Natural killer cell (primary cell): ENCODE measurements around the gene TRAPPC13. TPM values are rescaled to one million over a fixed set of nuclear protein-coding genes. Genes with fewer than 3 reads are reported as not detected.

Source experiments
- ATAC-seq, 3 donors: fragments of 150-1000 bp in 2 of 3; fragments of 200-7000 bp in 1 of 3; cut with Tn5 transposase; 1 replicate in 1 of 3; 2 replicates in 2 of 3; pipeline ENCODE4 v1.10.0; 2021; ENCODE audit warnings: mild to moderate bottlenecking in 2 of 3, moderate library complexity in 2 of 3
- DNase-seq, 2 donors: peaks; one replicate each; pipeline versions ENCODE4 v3.0.0 to v3.0.0-alpha.2; 2013 to 2021; ENCODE audit warnings: mixed read lengths in 1 of 2
- H3K27ac ChIP-seq: one replicate; pipeline ENCODE4 v1.5.1; 2013; ENCODE audit warnings: mild to moderate bottlenecking, low read length
- H3K27me3 ChIP-seq: one replicate; pipeline ENCODE4 v1.6.1; 2013; ENCODE audit warnings: low read length; ENCODE audit not compliant: control insufficient read depth, insufficient read depth
- H3K36me3 ChIP-seq: one replicate; pipeline ENCODE4 v1.6.1; 2013; ENCODE audit warnings: low read length; ENCODE audit not compliant: control insufficient read depth, insufficient read depth
- H3K4me1 ChIP-seq: one replicate; pipeline ENCODE4 v1.6.1; 2013; ENCODE audit warnings: low read length; ENCODE audit not compliant: control insufficient read depth, insufficient read depth
- H3K4me3 ChIP-seq: one replicate; pipeline ENCODE4 v1.5.1; 2013; ENCODE audit warnings: low read length
- H3K9me3 ChIP-seq: one replicate; pipeline ENCODE4 v1.6.1; 2013; ENCODE audit warnings: low read length; ENCODE audit not compliant: control insufficient read depth, insufficient read depth
- H3K27ac Mint-ChIP-seq, 2 donors: one replicate each; pipeline ENCODE4 v1.8.0; 2022; ENCODE audit warnings: mild to moderate bottlenecking in 2 of 2, mixed read lengths in 2 of 2, moderate library complexity in 1 of 2
- H3K27me3 Mint-ChIP-seq, 2 donors: one replicate each; pipeline ENCODE4 v1.8.0; 2022; ENCODE audit warnings: low read depth in 2 of 2, mixed read lengths in 2 of 2
- H3K36me3 Mint-ChIP-seq: one replicate; pipeline ENCODE4 v1.8.0; 2022; ENCODE audit warnings: mixed read lengths
- H3K4me1 Mint-ChIP-seq, 2 donors: one replicate each; pipeline ENCODE4 v1.8.0; 2022; ENCODE audit warnings: mixed read lengths in 2 of 2
- H3K4me3 Mint-ChIP-seq: one replicate; pipeline ENCODE4 v1.8.0; 2022; ENCODE audit warnings: mild to moderate bottlenecking, moderate library complexity, mixed read lengths
- H3K9me3 Mint-ChIP-seq, 2 donors: one replicate each; pipeline ENCODE4 v1.8.0; 2022; ENCODE audit warnings: mixed read lengths in 2 of 2
- WGBS: methylation state at CpG from one replicate; pipeline ENCODE4 v1.1.7; 2013; ENCODE audit warnings: missing lambda C conversion rate; ENCODE audit not compliant: insufficient coverage; 5-methylcytosine and 5-hydroxymethylcytosine counted together
- intact Hi-C: fragments of 100-400 bp; cut with micrococcal nuclease; formaldehyde crosslinking; loops from one replicate; pipeline ENCODE4 v1.14.2; 2022
- total RNA-seq, 4 donors: library from RNA; stranded (reverse); fragments of 120-200 nt in 1 of 4; gene quantifications; one replicate each; pipeline versions ENCODE4 v1.2.3 to v1.2.4, GENCODE V29; 2013 to 2022
- TF ChIP-seq, protein P1 (sequence below): fragments of 200-600 bp; IDR thresholded peaks from one replicate; pipeline ENCODE4 v1.8.0; 2022; ENCODE audit warnings: antibody characterized with exemption

The TRAPPC13 gene
- total RNA-seq, 3 donors from 2014 or later (not counting 1 experiment from before 2014, with no cell fraction given): 20.9 to 27.5 (median 25.6) TPM

DNA sequence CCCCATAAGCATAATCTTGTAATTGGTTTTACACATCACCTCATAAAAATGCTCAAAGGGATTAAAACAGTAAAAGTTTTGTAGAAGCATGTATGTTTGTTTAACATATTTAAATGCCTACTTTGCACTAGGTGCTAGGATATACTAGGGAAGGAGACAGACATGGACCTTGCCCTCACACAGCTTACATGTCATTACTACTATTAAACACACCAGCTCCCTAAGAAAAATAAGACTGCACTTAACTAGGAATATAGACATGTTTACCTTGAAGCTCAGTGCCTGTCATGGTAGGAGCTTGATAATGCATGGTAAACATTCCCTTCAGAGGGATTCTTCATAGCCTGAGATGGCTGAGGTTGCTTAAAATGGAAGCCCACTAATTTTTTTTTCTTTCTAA, 6.2 kb downstream of the TRAPPC13 start:
- Mint-ChIP-seq H3K27me3 (no peaks in the 10 kb centered on the region), H3K9me3 (no peaks in the 10 kb centered on the region), H3K4me3 (no peak overlapping the region), H3K4me1 (peaks cover 1 to 2% of the 10 kb centered on the region in 2 donors), H3K36me3 (peaks cover 6% of the 10 kb centered on the region), H3K27ac (no peak overlapping the region)
- DNase-seq (no peak), ATAC-seq (no peak)
- TF ChIP-seq, protein P1, sequence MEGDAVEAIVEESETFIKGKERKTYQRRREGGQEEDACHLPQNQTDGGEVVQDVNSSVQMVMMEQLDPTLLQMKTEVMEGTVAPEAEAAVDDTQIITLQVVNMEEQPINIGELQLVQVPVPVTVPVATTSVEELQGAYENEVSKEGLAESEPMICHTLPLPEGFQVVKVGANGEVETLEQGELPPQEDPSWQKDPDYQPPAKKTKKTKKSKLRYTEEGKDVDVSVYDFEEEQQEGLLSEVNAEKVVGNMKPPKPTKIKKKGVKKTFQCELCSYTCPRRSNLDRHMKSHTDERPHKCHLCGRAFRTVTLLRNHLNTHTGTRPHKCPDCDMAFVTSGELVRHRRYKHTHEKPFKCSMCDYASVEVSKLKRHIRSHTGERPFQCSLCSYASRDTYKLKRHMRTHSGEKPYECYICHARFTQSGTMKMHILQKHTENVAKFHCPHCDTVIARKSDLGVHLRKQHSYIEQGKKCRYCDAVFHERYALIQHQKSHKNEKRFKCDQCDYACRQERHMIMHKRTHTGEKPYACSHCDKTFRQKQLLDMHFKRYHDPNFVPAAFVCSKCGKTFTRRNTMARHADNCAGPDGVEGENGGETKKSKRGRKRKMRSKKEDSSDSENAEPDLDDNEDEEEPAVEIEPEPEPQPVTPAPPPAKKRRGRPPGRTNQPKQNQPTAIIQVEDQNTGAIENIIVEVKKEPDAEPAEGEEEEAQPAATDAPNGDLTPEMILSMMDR: no peak
- no peak overlapping the region for H3K27ac ChIP-seq
- peaks cover 17% of the 10 kb centered on the region for H3K36me3 ChIP-seq
- H3K4me3 ChIP-seq: no peak overlapping the region
- H3K4me1 ChIP-seq: no peaks in the 10 kb centered on the region
- H3K27me3 ChIP-seq: no peaks in the 10 kb centered on the region
- H3K9me3 ChIP-seq: no peaks in the 10 kb centered on the region
- intact Hi-C loops: no loop called here

DNA sequence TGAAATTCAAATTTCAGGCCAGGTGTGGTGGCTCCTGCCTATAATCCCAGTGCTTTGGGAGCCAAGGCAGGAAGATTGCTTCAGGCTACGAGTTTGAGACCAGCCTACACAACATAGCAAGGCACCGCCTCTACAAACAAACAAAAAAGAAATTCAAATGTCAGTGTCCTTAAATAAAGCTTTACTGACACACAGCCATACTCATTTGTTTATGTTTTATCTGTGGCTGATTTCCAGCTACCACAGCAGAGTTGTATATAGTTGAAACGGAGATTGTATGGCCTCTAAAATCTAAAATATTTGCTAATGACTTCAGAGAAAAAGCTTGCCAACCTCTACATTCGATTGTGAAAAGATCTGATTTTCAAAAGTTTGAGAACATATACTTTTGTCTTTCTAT, 15.4 kb downstream of the TRAPPC13 start:
- Mint-ChIP-seq H3K27ac (no peak overlapping the region), H3K27me3 (no peaks in the 10 kb centered on the region), H3K9me3 (no peaks in the 10 kb centered on the region), H3K4me3 (no peak overlapping the region), H3K36me3 (peaks cover 7% of the 10 kb centered on the region), H3K4me1 (no peaks in the 10 kb centered on the region)
- no peaks in the 10 kb centered on the region for H3K4me1 ChIP-seq
- no peaks in the 10 kb centered on the region for H3K27me3 ChIP-seq
- ATAC-seq (no peak), DNase-seq (no peak)
- H3K27ac ChIP-seq: no peak overlapping the region
- H3K4me3 ChIP-seq: no peak overlapping the region
- intact Hi-C loops: no loop called here
- peaks cover 31% of the 10 kb centered on the region for H3K36me3 ChIP-seq
- TF ChIP-seq, protein P1: no peak
- WGBS: 100% methylated on average over 2 of the region's 4 CpGs
- H3K9me3 ChIP-seq: no peaks in the 10 kb centered on the region

DNA sequence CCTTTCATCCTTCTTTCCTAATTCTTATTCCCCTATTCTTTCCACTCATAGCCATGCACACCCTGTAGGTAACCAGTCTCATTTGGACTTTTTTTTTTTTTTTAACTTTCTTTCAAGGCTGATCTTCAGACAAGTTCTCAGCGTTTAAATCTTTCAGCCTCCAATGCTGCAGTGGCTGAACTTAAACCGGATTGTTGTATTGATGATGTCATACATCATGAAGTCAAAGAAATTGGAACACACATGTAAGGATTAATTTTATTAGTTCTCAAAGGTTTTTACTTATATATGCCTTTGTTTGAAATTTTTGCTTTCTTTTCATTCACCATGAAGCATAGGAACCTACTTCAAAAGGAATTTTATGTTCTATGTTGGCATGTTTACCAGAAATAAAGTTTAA, 22.1 kb downstream of the TRAPPC13 start:
- Histone ChIP-seq H3K4me1 (no peaks in the 10 kb centered on the region), H3K4me3 (no peak overlapping the region), H3K27ac (no peak overlapping the region), H3K9me3 (no peaks in the 10 kb centered on the region), H3K36me3 (peaks cover 14% of the 10 kb centered on the region), H3K27me3 (no peaks in the 10 kb centered on the region)
- H3K27ac Mint-ChIP-seq: peak overlapping the region in 1 of 2 donors; percentile 7
- no peak overlapping the region for H3K4me3 Mint-ChIP-seq
- no peaks in the 10 kb centered on the region for H3K4me1 Mint-ChIP-seq
- peaks cover 15% of the 10 kb centered on the region for H3K36me3 Mint-ChIP-seq
- no peaks in the 10 kb centered on the region for H3K9me3 Mint-ChIP-seq
- H3K27me3 Mint-ChIP-seq: no peaks in the 10 kb centered on the region
- DNase-seq: no peak
- 100% methylated on average over 2 of the region's 2 CpGs for WGBS
- intact Hi-C loops: no loop called here
- TF ChIP-seq, protein P1: no peak
- no peak for ATAC-seq

DNA sequence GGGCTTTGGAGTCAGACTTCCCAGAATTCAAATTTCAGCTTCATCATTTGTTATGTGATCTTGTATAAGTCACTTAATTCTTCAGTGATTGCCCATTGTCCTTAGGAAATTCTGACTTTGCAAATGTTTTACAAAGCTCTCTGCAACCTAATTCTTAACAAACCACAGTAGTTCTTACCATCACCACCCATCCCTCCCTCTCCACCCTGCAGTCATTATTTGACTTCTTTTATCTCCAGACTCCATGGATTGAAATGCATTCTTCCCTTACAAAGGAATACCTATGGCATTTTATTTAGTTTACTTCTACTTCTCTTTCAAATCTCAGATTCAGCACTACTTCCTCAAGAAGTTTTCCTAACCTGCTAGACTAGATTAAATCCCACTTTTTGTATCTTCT, 23.1 kb downstream of the TRAPPC13 start:
- H3K27me3 Mint-ChIP-seq: no peaks in the 10 kb centered on the region
- peaks cover 15% of the 10 kb centered on the region for H3K36me3 Mint-ChIP-seq
- no peak overlapping the region for H3K27ac ChIP-seq
- H3K4me3 Mint-ChIP-seq: no peak overlapping the region
- intact Hi-C loops: no loop called here
- no peaks in the 10 kb centered on the region for H3K4me1 ChIP-seq
- H3K27ac Mint-ChIP-seq: peak overlapping the region in 1 of 2 donors; percentile 37
- no peak for DNase-seq
- H3K4me1 Mint-ChIP-seq: no peaks in the 10 kb centered on the region
- H3K36me3 ChIP-seq: peaks cover 14% of the 10 kb centered on the region
- ATAC-seq: no peak
- H3K9me3 Mint-ChIP-seq: no peaks in the 10 kb centered on the region
- H3K4me3 ChIP-seq: no peak overlapping the region
- no peaks in the 10 kb centered on the region for H3K27me3 ChIP-seq
- H3K9me3 ChIP-seq: no peaks in the 10 kb centered on the region
- TF ChIP-seq, protein P1: peak; percentile 7
